ENCODE results near the gene SCN3B.

- TF ChIP-seq CTCF (IDR thresholded peaks at IDR 0.05): no peak
- no peak for TF ChIP-seq EP300 (IDR thresholded peaks at IDR 0.05)
- no peak for TF ChIP-seq POLR2A (IDR thresholded peaks at IDR 0.05)
- no peak for TF ChIP-seq POLR2AphosphoS5 (IDR thresholded peaks at IDR 0.05)
Measured at GRCh38 chr11:123588864-123589262, 65.6 kb downstream of the SCN3B start.
